HG03139 (cell line): Measurements from ENCODE around the gene SELENOM.
"Not testable (repeated sequence)": the region's sequence is repeated elsewhere in the genome, so short reads cannot be mapped to it uniquely, and the experiment has no call there.

Source experiments
- ATAC-seq: cut with Tn5 transposase; IDR thresholded peaks from one replicate; pipeline ENCODE4 v1.9.1; 2021; ENCODE audit not compliant: unreplicated experiment

Gene SELENOM

DNA sequence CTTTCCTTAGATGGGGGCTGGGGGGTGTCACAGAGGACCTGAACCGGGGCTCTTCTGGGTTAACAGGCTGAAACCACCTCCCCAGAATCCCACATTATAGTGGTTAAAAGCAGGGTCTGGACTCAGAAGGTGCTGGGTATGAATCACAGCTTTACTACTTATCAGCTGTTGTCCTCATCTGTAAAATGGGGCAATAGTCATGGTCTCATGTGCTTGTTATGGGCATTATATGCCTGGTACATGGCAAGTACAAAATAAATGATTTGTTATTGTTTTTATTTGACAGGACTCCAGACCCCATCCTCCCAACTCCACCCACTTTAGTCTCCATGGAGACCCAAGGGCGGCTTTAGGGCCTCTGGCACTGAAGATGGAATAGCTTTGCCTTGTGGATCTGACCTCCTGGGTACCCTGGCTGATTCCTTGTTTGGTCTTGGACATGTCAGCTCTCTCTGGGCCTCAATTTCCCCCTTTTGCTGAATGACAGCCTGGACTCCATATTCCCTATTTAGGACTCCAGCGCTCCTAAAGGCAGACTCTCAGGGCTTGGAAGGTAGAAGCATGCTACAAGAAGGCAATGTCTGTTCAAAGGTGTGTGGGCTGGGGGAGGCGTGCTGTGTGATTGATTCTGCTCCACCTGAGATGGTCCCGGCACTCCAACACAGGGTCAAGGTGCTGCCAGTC is 27.1 kb downstream of the SELENOM start:
- no peak for ATAC-seq

DNA sequence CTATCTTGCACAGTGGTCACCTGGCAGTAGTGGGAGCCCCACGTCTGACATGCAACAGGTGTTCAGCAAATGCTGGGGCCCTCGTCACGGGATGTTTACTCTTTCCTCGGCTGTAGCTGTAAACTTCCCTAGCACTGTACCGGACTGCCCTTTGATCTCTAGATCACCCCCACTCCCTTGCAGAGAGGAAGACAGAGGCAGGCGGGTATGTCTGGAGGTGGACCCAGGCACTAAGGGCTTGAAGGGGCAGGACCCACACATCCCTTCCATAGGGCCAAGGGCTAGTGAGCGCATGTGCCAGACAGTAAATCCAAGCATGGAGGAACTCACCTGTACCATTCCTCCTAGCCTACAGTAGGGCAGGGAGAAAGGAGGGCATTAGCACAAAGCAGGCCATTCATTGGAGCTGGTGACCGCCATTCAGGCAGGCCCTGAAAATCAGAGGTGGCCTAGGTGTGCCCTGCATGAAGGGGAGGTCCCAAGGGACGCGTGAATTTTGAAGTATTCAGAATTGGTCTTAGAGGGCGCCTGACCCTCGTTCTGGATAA is 28.2 kb downstream of the SELENOM start:
- no peak for ATAC-seq

DNA sequence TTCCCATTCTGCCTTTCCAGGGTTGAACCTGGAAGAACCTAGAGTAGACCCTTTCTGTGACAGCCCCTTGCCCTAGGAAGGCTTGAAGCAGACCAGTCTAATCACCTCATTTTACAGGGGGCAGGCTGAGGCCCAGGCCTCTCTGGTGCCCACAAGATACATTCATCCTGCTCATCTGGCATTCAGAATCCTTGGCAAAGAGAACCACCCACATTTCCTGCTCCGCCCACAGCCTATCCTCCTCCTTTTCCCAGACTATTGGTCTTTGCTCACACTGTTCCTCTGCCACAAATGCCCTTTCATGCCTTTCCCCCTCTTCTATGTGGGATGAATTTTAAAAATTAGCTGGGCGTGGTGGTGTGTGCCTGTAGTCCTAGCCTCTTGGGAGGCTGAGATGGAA is 29.0 kb downstream of the SELENOM start:
- ATAC-seq = not testable (repeated sequence)

DNA sequence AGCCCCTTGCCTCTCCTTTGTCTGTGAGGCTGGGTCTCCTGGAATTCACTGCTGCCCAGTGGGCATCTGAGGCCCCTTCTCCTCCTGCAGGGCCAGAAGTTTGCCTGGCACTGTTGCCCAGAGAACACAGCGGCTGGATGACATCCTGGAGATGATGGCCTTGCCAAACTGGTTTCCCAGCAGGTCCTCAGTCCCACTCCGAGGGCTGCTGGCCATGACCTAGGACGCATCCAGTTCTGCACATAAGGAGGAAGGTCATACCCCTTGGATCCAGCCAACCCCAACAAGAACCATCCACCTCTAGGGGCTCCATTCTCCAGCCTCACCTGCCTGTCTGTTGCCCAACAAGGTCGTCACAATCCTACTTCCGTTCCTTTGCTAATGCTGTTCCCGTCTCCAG is 29.7 kb downstream of the SELENOM start:
- ATAC-seq = no peak

DNA sequence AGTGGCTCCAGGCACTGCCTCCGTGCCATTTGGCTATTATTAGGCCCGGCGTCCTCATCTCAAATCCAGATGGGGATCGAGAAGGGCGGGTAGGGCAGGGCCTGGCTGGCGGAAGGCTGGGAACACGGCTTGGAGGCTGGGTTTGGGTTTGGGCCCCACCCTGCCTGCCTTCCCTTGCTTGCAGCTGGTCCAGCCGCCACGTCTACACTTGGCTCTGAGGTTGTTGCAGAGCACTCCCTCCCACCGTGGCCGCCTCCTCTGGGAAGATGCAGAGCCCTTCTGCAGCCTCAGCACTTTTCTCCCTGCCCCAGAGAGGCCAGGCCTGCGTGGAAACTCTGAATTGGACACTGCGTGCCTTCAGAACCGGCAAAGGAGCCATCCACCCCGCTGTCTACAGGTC is 31.4 kb downstream of the SELENOM start:
- ATAC-seq = no peak

DNA sequence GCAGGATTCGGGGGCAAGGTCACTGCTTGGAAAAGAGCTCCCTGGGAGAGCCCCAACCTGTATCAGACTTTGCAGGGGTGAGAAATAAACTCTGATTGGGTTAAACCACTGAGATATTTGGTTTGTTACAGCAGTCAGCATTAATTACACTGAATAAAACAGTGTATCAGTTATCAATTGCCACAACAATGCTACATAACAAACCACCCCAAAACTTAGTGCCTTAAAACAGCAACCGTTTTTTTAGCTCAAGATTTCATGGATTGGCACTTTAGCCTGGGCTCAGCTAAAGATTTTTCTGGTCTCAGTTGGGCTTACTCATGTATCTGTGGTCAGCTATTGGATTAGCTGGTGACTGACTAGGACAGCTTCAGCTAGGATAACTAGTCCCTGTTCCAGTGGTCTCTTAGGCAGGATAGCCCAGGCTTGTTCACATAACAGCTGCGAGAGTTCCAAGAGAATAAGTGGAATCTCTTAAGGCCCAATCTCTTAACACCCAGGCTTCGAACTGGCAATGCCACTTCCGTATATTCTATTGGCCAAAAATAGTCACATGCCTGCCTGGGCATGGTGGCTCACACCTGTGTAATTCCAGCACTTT is 33.7 kb downstream of the SELENOM start:
- ATAC-seq = not testable (repeated sequence)

DNA sequence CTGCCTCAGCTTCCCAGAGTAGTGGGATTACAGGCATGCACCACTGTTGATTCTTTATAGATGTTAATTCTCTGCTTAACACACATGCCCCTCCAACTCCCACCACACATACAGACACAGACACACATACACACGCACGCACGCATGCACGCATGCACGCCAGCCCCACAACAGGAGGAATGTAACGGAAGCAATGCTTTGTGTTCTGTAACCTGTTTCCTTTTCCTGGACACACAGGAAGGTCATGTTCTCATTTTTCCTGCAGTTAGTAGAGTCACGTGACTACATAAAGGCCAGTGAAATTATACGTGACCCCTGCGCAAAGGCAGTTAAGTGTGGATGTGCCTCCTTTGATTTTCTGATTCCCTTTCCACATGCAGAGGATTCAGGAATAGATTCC is 34.2 kb downstream of the SELENOM start:
- ATAC-seq = not testable (repeated sequence)

DNA sequence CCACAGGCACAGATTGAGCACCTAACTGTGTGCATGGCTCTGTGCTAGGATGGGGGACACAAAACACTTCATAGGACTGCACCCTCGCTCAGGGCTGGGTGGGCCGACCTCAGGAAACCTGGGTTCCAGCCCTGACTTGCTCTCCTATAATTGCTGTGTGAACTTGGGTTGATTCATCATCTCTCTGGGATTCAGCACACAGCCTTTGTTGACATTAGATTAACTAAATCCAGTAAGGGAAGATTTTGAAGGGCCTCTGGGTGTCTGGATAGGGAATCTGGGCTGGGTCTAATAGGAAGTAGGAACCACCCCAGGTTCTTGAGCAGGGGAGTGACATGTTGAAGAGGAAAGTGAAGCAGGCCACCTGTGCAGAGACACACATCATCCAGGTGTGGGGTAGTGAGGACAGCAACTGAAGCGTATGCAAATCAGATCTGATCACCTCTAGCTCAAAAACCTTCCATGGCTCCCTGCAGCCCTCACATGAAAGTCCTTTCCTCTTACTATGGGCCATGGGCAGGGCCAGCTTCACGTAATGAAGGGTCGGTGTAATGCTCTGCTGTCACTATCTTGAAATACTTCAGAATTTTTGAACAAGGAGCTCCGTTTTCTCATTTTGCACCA is 37.6 kb downstream of the SELENOM start:
- ATAC-seq = not testable (repeated sequence)

DNA sequence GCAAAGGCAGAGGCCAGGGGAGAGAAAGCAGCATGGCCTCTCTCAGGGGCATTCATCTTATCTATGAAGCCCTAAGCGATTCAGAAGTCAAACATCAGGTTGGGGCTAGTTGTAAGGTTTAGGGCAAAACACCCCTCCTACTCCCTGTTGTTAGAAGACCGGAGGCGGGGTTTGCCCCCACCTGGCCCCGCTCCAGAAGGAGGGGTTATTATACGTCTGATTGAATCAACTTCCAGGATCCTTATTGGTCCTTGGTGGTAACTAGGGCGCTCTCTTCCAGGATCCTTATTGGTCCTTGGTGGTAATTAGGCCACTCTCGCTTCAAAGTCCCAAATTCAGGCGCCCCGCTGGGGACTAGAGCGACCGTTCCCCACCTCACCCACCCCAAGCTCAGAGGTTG is 38.4 kb downstream of the SELENOM start:
- no peak for ATAC-seq

DNA sequence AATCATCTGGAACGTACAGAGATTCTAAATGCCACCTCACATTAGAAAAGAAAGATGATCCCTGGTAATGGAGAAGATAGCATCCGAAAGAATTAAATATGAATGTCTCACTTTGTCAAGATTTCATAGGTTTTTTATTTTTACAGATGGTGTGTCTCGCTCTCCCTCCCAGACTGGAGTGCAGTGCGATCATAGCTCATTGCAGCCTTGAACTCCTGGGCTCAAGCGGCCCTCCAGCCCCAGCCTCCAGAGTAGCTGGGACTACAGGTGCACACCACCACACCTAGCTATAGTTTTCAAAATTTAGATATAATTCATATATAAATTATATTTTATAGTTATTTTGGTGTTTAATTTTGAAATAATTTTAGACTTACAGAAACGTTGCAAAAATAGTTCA is 43.0 kb downstream of the SELENOM start:
- ATAC-seq = no peak

DNA sequence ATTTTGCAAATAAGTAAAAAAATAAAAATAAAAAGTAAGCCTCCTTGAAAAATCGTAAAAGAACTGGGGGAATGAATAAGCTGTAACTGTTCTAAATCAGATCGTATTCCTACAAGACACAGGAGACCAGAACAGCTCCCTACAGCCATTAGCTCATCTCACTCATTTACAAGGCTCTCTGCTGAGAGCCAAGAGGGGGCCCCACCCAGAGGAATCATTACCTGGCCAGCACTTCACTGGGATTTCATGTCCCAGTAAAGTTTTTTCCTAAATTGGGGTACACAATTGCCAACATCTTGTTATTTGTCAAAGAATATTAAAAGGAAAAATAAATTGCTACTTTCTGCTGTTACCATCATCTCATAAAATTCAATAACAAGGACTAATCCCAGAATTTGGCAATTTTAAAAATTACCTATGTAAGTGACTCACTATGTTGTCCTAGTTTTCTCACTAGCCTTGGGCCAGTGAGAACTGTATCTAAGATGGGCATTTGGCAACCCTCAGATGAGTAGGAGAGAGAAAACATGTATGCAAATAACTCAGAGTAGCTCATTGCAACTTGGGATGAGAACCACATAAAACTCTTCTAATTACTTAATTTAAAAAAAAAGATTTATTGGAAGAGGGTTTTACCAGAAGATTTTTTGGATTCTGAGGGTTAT is 44.7 kb downstream of the SELENOM start:
- ATAC-seq = no peak

DNA sequence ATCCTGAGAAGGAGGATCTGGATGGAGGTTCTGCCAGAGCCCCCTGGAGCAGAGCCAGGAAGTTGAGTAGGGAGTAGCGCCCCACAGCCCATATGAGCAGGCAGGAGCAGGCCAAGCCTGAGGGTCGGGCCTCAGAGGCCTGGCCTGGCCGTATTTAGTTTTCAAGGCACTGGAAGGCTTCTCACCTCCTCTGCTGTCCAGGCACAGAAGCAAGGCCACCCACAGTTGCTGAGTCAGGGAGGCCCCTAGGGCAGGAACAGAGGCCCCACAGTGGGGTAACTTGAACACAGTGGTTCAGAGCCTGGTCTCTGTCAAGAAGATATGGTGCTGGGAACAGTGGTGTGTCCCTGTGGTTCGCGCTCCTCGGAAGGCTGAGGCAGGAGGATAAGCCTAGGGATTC is 47.7 kb downstream of the SELENOM start:
- ATAC-seq = not testable (repeated sequence)

DNA sequence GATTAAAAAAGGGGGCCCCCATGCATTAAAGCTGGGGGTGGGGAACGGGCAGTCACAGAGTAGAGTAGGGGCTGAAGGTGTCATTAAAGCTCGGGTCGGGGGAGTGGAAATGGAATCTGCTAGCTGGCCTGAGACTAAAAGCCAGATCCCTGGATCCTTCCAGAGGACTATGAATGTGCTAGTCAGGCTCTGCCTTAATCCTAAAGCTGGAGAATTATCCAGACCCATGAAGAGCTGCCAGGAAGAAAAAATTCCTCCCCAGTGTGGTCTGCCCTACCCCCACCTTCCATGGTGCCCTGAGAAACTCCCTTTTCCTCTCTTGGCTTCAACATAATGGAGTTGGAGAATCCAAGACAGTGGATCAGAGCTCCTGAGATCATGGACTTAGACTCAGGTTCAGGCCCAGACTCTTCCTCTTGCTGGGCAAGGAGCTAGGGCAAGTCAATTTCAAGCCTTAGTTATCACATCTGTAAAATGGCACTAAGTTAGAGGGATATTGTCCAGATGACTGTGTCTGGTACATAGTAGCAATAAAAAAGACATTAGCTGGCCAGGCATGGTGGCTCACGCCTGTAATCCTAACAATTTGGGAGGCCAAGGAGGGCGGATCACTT is 50.3 kb downstream of the SELENOM start:
- ATAC-seq = no peak

DNA sequence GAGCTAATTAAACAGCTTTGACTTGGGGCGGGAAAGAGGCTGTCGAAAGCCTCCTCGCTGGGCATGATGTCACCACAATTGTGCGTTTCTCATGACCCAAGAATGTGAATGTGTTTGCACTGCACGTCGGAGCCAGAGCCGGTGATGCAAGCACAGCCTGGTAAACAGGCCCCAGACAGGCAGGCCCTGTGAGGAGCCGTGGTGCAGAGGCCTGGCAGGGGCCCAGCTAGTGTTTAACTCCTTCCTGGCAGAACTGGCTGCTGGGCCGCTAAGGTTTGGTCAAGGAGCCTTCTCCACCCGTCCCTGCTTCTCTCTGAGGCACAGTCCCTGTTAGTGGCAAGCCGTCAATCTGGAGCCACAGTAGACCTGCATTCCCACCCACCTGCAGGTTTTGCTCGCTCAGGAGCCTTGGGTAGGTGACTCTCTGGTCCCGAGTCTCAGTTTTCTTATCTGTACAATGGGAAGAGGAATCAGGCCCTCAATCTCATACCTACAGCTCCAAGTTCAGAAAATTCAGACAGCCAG is 51.7 kb downstream of the SELENOM start:
- ATAC-seq = no peak

DNA sequence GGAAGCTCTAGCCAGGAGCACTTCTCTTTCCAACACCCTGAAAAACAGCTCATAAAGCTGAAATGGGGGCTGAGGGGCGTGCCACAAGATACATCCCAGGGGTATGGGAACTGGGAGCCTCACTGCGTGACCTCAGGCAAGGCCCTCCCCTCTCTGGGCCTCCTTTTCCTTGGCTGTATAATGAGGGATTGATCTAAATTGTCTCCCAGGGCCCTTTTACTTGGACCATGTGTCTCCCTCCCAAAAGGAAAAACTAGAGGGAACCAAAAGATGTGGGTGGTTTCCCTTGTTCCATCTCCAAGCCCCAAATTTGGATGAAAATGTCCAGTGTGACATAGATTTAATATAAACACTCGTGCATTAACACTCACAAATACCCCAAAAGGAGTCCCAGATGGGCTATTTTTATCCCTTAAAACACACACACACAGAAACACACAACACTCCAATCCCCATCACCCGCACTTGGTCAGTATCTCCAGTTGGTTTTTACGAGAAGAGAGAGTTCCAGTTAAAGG is 52.2 kb downstream of the SELENOM start:
- ATAC-seq = no peak
